ENCODE data around the gene RGS7. TPM values are rescaled to one million over a fixed set of nuclear protein-coding genes. Genes with fewer than 3 reads are reported as not detected.
"Not testable (repeated sequence)": the region's sequence is repeated elsewhere in the genome, so short reads cannot be mapped to it uniquely, and the experiment has no call there.

Gene RGS7
- total and polyA plus RNA-seq, 7 donors, result 0.04 TPM; not detected in 6

DNA sequence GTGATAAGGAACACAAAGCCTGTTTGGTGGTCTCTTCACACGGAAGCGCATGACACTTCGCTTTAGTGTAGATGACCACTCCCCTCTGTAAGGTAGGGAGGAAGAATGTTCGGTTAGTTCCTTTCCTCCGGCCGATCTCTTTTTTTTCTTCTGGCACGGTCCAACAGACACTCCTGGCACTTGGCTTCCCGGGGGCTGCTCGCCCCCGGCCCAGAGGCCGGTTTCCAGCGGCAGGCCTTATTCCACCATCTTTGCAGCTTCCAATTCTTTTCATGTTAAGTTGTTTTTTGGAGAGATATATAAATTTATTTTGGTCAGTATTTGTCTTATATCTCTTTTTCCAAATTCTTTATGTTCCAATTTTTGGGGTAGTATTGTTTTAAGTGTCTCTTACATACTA lies 593.2 kb downstream of the RGS7 start:
- intact Hi-C loops (cut with DNase I), result no loop called here
- no peak for ATAC-seq
- H3K36me3 ChIP-seq (ENCODE audit: insufficient read depth in 1 of 2, low read depth in 1 of 2), result no peaks in the 10 kb centered on the region
- H3K27ac ChIP-seq, result no peak overlapping the region
- no peaks in the 10 kb centered on the region for H3K9me3 ChIP-seq
- no peaks in the 10 kb centered on the region for H3K27me3 ChIP-seq (ENCODE audit: insufficient read depth in 3 of 3, low read length in 2 of 3)
- DNase-seq, result no peak
- WGBS, 3 donors, result 91 to 94% (median 94%) methylated on average over 12 of the region's 12 CpGs
- H3K4me1 ChIP-seq, result no peaks in the 10 kb centered on the region
- TF ChIP-seq, protein P1, sequence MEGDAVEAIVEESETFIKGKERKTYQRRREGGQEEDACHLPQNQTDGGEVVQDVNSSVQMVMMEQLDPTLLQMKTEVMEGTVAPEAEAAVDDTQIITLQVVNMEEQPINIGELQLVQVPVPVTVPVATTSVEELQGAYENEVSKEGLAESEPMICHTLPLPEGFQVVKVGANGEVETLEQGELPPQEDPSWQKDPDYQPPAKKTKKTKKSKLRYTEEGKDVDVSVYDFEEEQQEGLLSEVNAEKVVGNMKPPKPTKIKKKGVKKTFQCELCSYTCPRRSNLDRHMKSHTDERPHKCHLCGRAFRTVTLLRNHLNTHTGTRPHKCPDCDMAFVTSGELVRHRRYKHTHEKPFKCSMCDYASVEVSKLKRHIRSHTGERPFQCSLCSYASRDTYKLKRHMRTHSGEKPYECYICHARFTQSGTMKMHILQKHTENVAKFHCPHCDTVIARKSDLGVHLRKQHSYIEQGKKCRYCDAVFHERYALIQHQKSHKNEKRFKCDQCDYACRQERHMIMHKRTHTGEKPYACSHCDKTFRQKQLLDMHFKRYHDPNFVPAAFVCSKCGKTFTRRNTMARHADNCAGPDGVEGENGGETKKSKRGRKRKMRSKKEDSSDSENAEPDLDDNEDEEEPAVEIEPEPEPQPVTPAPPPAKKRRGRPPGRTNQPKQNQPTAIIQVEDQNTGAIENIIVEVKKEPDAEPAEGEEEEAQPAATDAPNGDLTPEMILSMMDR (IDR thresholded peaks at IDR 0.05), result no peak
- no peak overlapping the region for H3K4me3 ChIP-seq

DNA sequence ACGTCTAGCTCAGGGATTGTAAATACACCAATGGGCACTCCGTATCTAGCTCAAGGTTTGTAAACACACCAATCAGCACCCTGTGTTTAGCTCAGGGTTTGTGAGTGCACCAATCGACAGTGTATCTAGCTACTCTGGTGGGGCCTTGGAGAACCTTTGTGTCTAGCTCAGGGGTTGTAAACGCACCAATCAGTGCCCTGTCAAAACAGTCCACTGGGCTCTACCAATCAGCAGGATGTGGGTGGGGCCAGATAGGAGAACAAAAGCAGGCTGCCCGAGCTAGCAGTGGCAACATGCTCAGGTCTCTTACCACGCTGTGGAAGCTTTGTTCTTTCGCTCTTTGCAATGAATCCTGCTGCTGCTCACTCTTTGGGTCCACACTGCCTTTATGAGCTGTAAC lies 593.9 kb downstream of the RGS7 start:
- ATAC-seq; H3K27me3 ChIP-seq (ENCODE audit: insufficient read depth in 3 of 3, low read length in 2 of 3); intact Hi-C loops (cut with DNase I); H3K4me1 ChIP-seq; H3K27ac ChIP-seq; H3K36me3 ChIP-seq (ENCODE audit: insufficient read depth in 1 of 2, low read depth in 1 of 2); H3K4me3 ChIP-seq; DNase-seq; H3K9me3 ChIP-seq: not testable (repeated sequence)
- WGBS, 3 donors, result 82 to 86% (median 85%) methylated on average over 7 of the region's 7 CpGs

DNA sequence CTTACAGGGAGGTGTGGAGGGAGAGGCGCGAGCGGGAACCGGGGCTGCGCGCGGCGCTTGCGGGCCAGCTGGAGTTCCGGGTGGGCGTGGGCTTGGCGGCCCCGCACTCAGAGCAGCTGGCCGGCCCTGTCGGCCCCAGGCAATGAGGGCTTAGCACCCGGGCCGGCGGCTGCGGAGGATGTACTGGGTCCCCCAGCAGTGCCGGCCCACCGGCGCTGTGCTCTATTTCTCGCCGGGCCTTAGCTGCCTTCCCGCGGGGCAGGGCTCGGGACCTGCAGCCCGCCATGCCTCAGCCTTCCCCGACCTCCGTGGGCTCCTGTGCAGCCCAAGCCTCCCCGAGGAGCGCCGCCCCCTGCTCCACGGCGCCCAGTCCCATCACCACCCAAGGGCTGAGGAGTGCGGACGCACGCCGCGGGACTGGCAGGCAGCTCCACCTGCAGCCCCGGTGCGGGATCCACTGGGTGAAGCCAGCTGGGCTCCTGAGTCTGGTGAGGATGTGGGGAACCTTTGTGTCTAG lies 594.5 kb downstream of the RGS7 start:
- H3K27me3 ChIP-seq (ENCODE audit: insufficient read depth in 3 of 3, low read length in 2 of 3); ATAC-seq; intact Hi-C loops (cut with DNase I); H3K27ac ChIP-seq; H3K4me3 ChIP-seq; H3K9me3 ChIP-seq; H3K36me3 ChIP-seq (ENCODE audit: insufficient read depth in 1 of 2, low read depth in 1 of 2); DNase-seq; H3K4me1 ChIP-seq: not testable (repeated sequence)
- 95 to 98% (median 96%) methylated on average over 21 to 42 of the region's 42 CpGs for WGBS, 3 donors

DNA sequence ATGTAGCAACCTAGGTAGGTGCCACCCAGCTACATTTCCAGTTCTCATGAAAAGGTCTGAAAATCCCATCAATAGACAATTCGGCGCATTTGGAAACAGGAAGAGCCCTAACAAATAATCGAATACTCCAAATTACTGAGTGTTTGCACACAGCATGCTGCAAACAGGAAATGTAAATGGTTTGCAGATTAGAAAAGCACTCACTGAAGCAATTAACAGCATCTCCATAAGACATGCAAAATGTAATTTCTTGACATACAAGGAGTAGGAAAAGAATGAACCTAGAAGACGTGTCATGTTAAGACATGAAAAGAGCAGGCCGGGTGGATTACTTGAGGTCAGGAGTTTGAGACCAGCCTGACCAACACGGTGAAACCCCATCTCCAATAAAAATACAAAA lies 598.2 kb downstream of the RGS7 start:
- H3K9me3 ChIP-seq; ATAC-seq; DNase-seq; H3K27me3 ChIP-seq (ENCODE audit: insufficient read depth in 3 of 3, low read length in 2 of 3); H3K4me1 ChIP-seq; H3K36me3 ChIP-seq (ENCODE audit: insufficient read depth in 1 of 2, low read depth in 1 of 2); intact Hi-C loops (cut with DNase I); H3K4me3 ChIP-seq; H3K27ac ChIP-seq: not testable (repeated sequence)
- 80 to 83% (median 81%) methylated on average over 6 of the region's 6 CpGs for WGBS, 3 donors

DNA sequence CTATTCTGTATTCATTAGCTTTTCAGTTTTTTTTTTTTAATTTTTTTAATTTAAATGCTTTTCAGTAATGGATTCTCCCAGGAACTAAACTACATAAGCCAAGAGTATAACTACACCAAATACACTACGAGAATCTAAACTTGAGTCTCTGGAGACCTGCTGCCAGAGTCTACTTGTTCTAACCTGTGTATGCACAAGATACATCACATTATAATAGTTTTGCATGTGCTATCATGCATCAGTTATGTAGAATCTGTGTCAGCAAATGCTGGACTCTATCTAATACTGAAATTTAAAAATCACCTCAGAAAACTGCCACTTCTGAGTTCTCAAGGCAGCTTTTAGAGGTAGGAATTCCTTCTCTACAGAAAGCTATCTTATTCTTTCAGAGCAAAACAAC lies 598.7 kb downstream of the RGS7 start:
- no peak for ATAC-seq
- H3K9me3 ChIP-seq, result no peaks in the 10 kb centered on the region
- H3K27ac ChIP-seq, result no peak overlapping the region
- H3K27me3 ChIP-seq (ENCODE audit: insufficient read depth in 3 of 3, low read length in 2 of 3), result no peaks in the 10 kb centered on the region
- H3K4me1 ChIP-seq, result no peaks in the 10 kb centered on the region
- TF ChIP-seq, protein P1 (IDR thresholded peaks at IDR 0.05), result no peak
- H3K4me3 ChIP-seq, result no peak overlapping the region
- intact Hi-C loops (cut with DNase I), result no loop called here
- 70 to 78% (median 77%) methylated on average over 1 of the region's 1 CpG for WGBS, 3 donors
- H3K36me3 ChIP-seq (ENCODE audit: insufficient read depth in 1 of 2, low read depth in 1 of 2), result no peaks in the 10 kb centered on the region
- no peak for DNase-seq

DNA sequence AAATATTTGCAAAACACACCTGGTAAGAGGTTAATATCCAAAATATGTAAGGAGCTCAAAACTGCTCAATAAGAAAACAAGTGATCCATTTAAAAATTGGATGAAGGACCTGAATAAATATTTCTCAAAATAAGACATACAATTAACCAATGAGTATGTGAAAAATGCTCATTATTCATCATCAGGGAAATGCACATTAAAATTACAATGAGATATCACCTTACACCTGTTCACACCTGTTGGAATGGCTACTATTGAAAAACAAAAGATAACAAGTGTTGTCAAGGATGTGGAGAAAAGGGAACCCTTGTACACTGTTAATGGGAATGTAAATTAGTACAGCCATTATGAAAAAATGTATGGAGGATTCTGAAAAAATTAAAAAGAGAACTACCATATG lies 609.1 kb downstream of the RGS7 start:
- ATAC-seq, result no peak
- DNase-seq, result no peak
- TF ChIP-seq, protein P1 (IDR thresholded peaks at IDR 0.05), result no peak
- Histone ChIP-seq H3K4me3 (no peak overlapping the region), H3K9me3 (no peaks in the 10 kb centered on the region), H3K27ac (no peak overlapping the region), H3K27me3 (ENCODE audit: insufficient read depth in 3 of 3, low read length in 2 of 3) (no peaks in the 10 kb centered on the region), H3K36me3 (ENCODE audit: insufficient read depth in 1 of 2, low read depth in 1 of 2) (no peaks in the 10 kb centered on the region), H3K4me1 (no peaks in the 10 kb centered on the region)
- intact Hi-C loops (cut with DNase I), result no loop called here

Data from psoas muscle (tissue), 8 donors.